ENCODE results near the gene MPDU1. TPM values are rescaled to one million over a fixed set of nuclear protein-coding genes. Genes with fewer than 3 reads are reported as not detected.

Gene MPDU1
- total and polyA plus RNA-seq, 4 donors = 55.3 to 136 (median 91.2) TPM

DNA sequence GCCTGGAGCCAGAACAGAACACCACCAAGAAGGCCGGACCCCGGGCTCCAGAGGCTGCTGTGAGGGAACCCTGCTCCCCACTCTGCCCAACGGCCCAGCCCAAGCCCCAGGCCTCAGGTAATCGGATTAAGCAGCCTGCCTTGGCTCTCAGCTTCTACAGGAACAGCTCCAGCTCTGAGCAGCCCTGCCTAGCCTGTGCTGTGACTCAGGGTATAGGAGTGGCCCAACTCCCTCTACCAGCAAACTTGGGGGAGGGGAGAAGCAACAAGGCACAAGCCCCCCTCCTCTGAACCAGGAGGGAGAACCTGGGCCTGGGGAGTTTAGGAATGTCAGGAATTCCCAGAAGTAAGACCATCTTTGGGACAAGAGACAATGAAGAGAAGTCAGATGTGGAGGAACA lies 7.1 kb downstream of the MPDU1 start:
- H3K36me3 ChIP-seq (ENCODE audit: control insufficient read depth in 4 of 4, insufficient read depth in 3 of 4, low read depth in 1 of 4, low read length in 3 of 4) = peaks cover 24 to 63% (median 42%) of the 10 kb centered on the region in 4 donors
- H3K9ac ChIP-seq (ENCODE audit: low read depth in 1 of 2, low read length in 2 of 2) = no peak overlapping the region
- H3K27me3 ChIP-seq (ENCODE audit: control insufficient read depth in 4 of 4, insufficient read depth in 4 of 4, low read length in 3 of 4) = no peaks in the 10 kb centered on the region
- no peak for DNase-seq (ENCODE audit: low spot score)
- TF ChIP-seq MAX (IDR thresholded peaks at IDR 0.05) = no peak
- TF ChIP-seq HNF4A (conservative IDR thresholded peaks at IDR 0.05) = no peak
- TF ChIP-seq CTCF (IDR thresholded peaks at IDR 0.05; ENCODE audit: low read depth, low read length, missing input control) = no peak
- no peak for TF ChIP-seq RAD21 (IDR thresholded peaks at IDR 0.05)
- no peak for TF ChIP-seq REST (IDR thresholded peaks at IDR 0.05)
- no peak for TF ChIP-seq FOXA2 (IDR thresholded peaks at IDR 0.05)
- TF ChIP-seq SP1 (IDR thresholded peaks at IDR 0.05) = no peak
- TF ChIP-seq, protein P1, sequence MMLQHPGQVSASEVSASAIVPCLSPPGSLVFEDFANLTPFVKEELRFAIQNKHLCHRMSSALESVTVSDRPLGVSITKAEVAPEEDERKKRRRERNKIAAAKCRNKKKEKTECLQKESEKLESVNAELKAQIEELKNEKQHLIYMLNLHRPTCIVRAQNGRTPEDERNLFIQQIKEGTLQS (IDR thresholded peaks at IDR 0.05) = no peak
- no peak for TF ChIP-seq EGR1 (IDR thresholded peaks at IDR 0.05; ENCODE audit: low read depth in 2 of 2)
- no peak overlapping the region for H3K4me3 ChIP-seq (ENCODE audit: low read depth in 1 of 3, low read length in 3 of 3)
- no peaks in the 10 kb centered on the region for H3K9me3 ChIP-seq (ENCODE audit: control insufficient read depth in 4 of 4, low read length in 3 of 4)
- WGBS = 88% methylated on average over 4 of the region's 4 CpGs
- no peak overlapping the region for H3K27ac ChIP-seq (ENCODE audit: low read depth in 1 of 2, low read length in 2 of 2)
- H3K4me1 ChIP-seq (ENCODE audit: control insufficient read depth in 4 of 4, insufficient read depth in 4 of 4, low read length in 3 of 4) = peaks cover 0 to 5% (median 0%) of the 10 kb centered on the region in 4 donors

DNA sequence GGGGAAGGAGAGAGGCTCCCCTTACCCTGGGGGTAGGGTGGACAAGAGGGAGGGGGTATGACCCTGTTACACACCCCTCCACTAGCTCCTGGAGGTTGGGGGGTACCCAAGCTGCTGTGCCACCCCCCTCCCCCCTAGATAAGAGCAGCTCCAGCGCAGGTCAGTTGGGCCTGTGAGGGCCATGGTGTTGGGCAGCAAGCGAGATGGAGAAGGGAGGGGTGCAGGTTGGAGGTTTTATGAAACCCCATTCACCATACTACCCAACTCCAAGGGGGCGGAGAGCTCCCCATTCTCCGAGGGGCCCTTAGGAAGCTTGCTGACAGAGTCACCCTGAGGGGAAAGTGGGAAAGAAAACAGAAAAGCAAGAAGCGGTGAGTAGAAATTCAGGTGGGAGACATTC lies 7.9 kb downstream of the MPDU1 start:
- H3K27me3 ChIP-seq (ENCODE audit: control insufficient read depth in 4 of 4, insufficient read depth in 4 of 4, low read length in 3 of 4) = no peaks in the 10 kb centered on the region
- H3K9me3 ChIP-seq (ENCODE audit: control insufficient read depth in 4 of 4, low read length in 3 of 4) = no peaks in the 10 kb centered on the region
- peaks cover 24 to 70% (median 48%) of the 10 kb centered on the region in 4 donors for H3K36me3 ChIP-seq (ENCODE audit: control insufficient read depth in 4 of 4, insufficient read depth in 3 of 4, low read depth in 1 of 4, low read length in 3 of 4)
- no peak overlapping the region for H3K4me3 ChIP-seq (ENCODE audit: low read depth in 1 of 3, low read length in 3 of 3)
- TF ChIP-seq EGR1 (IDR thresholded peaks at IDR 0.05; ENCODE audit: low read depth in 2 of 2) = no peak
- H3K9ac ChIP-seq (ENCODE audit: low read depth in 1 of 2, low read length in 2 of 2) = no peak overlapping the region
- no peak overlapping the region for H3K27ac ChIP-seq (ENCODE audit: low read depth in 1 of 2, low read length in 2 of 2)
- DNase-seq (ENCODE audit: low spot score) = no peak
- H3K4me1 ChIP-seq (ENCODE audit: control insufficient read depth in 4 of 4, insufficient read depth in 4 of 4, low read length in 3 of 4) = peaks cover 0 to 5% (median 0%) of the 10 kb centered on the region in 4 donors
- 93% methylated on average over 5 of the region's 5 CpGs for WGBS

DNA sequence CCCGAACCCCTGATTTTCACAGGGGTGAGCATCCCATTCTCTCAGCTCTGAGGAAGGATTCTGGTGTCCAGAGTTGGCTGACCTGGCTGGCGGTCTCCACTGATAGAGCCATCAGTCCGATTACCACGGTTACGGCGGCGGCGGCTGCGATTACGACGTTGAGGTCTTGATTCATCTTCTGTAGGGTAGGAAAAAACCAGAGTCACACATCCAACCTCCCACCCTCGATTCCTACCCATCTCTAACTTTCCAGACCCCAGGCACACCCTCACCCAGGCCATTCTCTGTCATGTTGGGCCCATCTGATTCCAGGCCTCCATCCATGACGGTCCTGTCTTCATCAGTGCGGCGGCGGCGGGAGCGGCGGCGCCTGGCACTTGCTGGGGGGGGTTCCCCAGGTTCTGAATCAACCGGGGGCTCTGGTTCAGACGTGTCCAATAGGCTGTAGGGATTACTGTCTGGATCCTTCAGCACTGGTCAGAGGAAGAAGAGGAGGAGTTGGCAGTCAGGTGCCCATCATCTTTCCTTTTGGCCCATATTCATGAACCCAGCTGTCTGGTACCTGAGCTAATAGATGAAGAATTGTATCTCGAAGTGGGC lies 8.9 kb downstream of the MPDU1 start:
- Histone ChIP-seq H3K9ac (ENCODE audit: low read depth in 1 of 2, low read length in 2 of 2) (no peak overlapping the region), H3K4me3 (ENCODE audit: low read depth in 1 of 3, low read length in 3 of 3) (no peak overlapping the region), H3K9me3 (ENCODE audit: control insufficient read depth in 4 of 4, low read length in 3 of 4) (no peaks in the 10 kb centered on the region), H3K36me3 (ENCODE audit: control insufficient read depth in 4 of 4, insufficient read depth in 3 of 4, low read depth in 1 of 4, low read length in 3 of 4) (peaks cover 22 to 71% (median 51%) of the 10 kb centered on the region in 4 donors), H3K4me1 (ENCODE audit: control insufficient read depth in 4 of 4, insufficient read depth in 4 of 4, low read length in 3 of 4) (peaks cover 0 to 5% (median 0%) of the 10 kb centered on the region in 4 donors), H3K27ac (ENCODE audit: low read depth in 1 of 2, low read length in 2 of 2) (no peak overlapping the region), H3K27me3 (ENCODE audit: control insufficient read depth in 4 of 4, insufficient read depth in 4 of 4, low read length in 3 of 4) (no peaks in the 10 kb centered on the region)
- no peak for DNase-seq (ENCODE audit: low spot score)
- WGBS = 94% methylated on average over 23 of the region's 23 CpGs
- TF ChIP-seq NR2F2 (IDR thresholded peaks at IDR 0.05) = no peak
- no peak for TF ChIP-seq YY1 (IDR thresholded peaks at IDR 0.05)
- TF ChIP-seq CTCF (IDR thresholded peaks at IDR 0.05; ENCODE audit: low read depth, low read length, missing input control) = no peak
- TF ChIP-seq MAX (IDR thresholded peaks at IDR 0.05) = no peak
- TF ChIP-seq GABPA (IDR thresholded peaks at IDR 0.05 in 1 of 2, conservative IDR thresholded peaks at IDR 0.05 in 1 of 2) = no peak
- TF ChIP-seq JUND (IDR thresholded peaks at IDR 0.05) = no peak
- no peak for TF ChIP-seq ZBTB33 (IDR thresholded peaks at IDR 0.05)
- no peak for TF ChIP-seq RXRA (IDR thresholded peaks at IDR 0.05)
- TF ChIP-seq EGR1 (IDR thresholded peaks at IDR 0.05; ENCODE audit: low read depth in 2 of 2) = no peak
- TF ChIP-seq, protein P1 (IDR thresholded peaks at IDR 0.05) = no peak
